ENCODE measurements around the gene PRX. TPM values are rescaled to one million over a fixed set of nuclear protein-coding genes. Genes with fewer than 3 reads are reported as not detected.
"Not testable (repeated sequence)": the region's sequence is repeated elsewhere in the genome, so short reads cannot be mapped to it uniquely, and the experiment has no call there.

The PRX gene
- total RNA-seq, 1 experiment from 2014 or later = 5.6 TPM

DNA sequence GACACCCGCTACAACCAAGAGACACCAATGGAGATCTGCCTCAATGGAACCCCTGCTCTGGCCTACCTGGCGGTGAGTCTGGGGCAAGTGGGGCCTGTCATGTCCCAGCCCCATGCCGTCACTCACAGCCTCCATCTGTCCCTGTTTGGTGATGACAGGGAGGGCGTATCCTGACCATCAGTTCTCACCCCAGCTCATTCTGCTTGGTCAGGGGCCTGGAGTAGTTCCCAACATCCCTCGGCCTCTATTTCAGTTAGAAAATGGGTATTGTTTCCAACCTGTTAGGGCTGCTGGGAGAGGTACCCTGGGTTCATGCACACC, 41.4 kb downstream of the PRX start:
- in situ Hi-C loops (cut with HindIII; ENCODE audit: low sequenced_read_pairs) = no loop called here

DNA sequence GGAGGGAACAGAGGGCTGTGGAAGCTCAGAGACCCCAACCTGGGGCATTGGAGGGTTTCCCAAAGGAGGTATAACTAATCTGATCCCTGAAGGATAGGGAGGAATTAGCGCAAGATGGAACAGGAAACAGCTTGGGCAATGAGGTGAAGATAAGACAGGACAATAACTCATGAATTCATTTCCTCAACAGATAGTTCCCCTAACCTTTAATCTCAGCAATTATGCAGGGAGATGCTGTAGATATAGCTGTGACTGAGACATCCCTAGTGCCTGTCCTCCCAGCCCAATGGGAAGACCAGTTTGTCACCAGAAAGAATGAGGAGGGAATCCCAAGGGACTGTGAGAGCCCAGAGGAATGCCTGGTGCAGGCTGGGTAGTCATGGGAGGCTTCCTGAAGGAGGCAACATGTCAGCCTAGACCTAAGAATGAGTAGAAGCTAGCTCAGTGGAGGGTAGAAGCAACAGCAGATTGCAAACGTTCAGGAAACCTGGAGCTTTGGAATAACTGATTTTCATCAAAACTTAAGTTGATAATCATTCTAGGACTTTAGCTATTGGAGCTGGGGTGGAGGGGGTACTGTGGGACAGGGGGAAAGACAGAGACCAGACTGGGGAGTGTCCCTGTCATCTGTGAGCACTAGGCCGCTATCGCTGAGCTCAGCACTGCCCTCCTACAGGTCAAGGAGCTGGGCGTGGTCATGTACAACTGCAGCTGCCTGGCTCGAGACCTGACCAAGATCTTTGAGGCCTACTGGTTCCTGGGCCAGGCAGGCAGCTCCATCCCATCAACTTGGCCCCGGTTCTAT, 42.0 kb downstream of the PRX start:
- no peak for DNase-seq (ENCODE audit: low spot score)
- in situ Hi-C loops (cut with HindIII; ENCODE audit: low sequenced_read_pairs) = no loop called here

More for the DNA sequence above, 41.4 kb downstream of the PRX start:
- no peak for DNase-seq (ENCODE audit: low spot score)

DNA sequence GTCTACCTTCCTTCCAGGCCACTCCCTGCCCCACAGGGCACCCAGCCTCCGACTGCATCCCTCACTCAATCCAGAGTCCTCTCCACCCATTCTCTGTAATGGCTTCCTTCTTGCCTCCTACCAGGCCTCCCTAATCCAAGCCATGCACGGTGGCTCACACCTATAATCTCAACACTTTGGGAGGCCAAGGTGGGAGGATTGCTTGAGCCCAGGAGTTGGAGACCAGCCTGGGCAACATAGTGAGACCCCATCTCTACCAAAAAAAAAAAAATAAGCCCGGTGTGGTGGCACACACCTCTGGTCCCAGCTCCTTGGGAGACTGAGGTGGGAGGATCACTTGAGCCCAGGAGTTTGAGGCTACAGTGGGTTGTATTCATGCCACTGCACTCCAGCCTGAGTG, 42.9 kb downstream of the PRX start:
- DNase-seq (ENCODE audit: low spot score); in situ Hi-C loops (cut with HindIII; ENCODE audit: low sequenced_read_pairs): not testable (repeated sequence)

DNA sequence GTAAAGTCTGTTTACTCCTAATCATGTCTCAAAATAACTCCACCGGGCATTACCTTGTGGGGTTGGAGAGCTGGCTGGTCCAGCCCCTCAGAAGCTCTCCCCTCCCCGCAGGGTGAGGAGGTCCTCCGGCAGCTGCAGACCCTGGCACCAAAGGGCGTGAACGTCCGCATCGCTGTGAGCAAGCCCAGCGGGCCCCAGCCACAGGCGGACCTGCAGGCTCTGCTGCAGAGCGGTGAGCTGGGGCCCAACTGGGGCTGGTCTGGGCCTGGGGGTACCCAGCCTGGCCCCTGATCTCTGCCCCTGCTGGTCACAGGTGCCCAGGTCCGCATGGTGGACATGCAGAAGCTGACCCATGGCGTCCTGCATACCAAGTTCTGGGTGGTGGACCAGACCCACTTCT, 43.4 kb downstream of the PRX start:
- in situ Hi-C loops (cut with HindIII; ENCODE audit: low sequenced_read_pairs) = no loop called here
- DNase-seq (ENCODE audit: low spot score) = no peak

DNA sequence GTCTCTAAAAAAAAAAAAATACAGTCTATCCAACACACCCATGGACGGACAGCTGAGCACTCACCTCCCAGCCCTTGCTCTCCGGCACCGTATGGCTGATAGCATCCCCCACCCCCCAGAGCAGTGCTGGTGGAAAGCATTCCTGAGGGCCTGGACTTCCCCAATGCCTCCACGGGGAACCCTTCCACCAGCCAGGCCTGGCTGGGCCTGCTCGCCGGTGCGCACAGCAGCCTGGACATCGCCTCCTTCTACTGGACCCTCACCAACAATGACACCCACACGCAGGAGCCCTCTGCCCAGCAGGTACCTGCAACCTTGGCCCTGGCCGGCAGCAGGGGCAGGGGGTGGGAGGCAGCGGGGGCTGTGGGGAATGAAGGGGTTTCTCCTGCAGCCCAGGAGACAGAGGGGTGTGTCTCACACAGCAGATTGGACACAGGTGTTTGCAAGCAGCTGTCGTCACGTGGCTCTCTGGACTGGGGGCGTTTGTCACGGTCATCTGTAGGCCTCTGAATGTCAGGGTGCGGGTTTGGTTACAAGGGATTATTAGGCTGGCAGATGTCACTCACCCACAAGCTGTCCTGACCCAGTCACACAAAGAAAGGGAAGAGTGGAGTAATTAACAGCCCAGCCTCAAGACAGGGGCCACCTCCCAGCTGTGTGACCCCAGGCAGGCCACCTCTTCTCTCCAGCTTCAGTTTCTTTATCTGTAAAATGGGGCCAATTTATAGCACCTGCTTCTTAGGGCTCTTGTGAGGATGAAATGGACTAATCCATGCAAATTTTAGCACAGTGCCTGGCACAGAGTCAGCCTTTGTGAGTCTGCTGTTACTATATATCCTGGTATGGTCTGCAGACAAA, 45.4 kb downstream of the PRX start:
- DNase-seq (ENCODE audit: low spot score) = no peak
- in situ Hi-C loops (cut with HindIII; ENCODE audit: low sequenced_read_pairs) = no loop called here

DNA sequence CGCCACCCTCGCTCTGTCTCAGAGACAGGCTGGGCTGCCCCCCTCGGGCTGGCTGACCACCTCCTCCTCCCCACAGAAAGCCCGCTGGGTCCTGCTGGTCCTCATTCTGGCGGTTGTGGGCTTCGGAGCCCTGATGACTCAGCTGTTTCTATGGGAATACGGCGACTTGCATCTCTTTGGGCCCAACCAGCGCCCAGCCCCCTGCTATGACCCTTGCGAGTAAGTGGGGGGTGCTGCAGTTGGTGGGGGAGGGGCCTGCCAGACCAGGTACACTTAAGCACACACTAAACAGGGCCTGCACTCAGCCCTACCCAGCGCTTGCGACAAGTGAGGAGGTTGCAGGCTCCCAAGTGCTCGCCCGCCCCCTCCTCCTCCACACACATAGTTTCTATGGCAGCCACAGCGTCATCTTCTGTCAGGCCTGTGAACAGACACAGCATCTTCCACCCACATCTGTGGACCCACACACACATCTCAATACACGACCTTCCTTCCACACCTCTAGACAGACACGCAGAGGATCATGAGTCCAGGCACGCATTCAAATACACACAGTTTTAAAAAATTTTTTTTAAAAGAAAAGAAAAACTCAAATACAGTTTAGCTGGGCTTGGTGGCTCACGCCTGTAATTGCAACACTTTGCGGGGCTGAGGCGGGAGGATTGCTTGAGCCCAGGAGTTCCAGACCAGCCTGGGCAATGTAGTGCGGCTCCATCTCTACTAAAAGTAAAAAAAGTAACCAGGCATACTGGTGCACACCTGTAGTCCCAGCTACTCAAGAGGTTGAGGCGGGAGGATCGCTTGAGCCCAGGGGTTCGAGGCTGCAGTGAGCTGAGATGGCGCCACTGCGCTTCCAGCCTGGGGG, 46.2 kb downstream of the PRX start:
- in situ Hi-C loops (cut with HindIII; ENCODE audit: low sequenced_read_pairs) = no loop called here
- no peak for DNase-seq (ENCODE audit: low spot score)

DNA sequence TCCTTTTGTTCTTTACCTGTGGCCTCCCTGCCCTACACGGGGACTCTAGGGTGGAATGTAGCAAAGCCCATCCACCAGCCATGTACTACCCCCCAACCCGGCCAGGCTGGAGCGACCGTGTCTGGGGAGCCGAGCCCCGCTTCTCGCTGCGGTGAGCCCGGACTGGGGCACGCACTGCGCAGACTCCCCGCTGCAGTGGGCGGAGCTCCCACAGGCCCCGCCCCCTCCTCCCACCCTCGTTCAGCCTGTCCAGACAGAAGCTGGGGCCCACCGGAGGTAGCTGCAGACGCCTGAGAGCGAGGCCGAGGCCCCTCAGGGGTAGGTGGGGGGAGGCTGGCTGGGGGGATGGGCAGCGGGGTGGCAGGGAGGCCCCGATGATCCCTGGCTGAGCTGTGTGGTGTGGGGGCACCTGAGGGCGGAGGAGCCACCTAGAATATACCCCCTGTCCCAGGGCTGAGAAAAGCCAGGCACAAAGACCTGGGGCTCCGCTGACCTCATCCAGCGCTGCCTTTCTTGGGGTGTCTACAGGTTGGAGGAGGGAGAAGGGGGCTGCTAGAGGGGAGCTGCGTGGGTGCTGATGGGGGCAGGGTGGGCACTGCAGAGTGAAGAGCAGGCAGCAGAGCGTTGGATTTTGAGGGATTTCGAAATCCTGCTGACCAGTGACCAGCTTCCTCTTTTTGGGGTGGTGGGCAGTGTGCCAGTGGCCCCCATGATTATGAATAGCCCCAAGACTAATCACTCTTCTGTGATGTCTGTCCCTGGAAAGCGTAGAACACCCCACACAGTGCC, 47.4 kb downstream of the PRX start:
- in situ Hi-C loops (cut with HindIII; ENCODE audit: low sequenced_read_pairs) = no loop called here
- peak; percentile 82 for DNase-seq (ENCODE audit: low spot score)

DNA sequence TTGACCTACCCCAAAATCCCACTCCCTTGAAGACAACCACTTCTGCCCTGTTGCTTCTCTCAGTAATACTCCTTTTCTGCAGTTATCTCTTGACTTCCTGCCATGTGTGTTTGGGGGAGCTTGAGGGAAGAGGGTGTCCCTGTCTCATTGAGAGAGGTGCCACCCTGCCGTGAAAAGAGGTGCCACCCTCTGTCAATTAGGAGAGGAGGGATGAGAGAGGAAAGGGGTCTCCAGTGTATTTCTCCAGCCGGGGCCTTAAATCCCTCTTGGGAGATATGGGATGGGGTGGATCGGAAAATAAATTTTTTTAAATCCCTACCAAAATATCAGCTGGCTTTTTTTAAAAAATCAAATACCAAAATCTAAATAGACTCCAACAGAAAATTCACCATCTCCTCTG, 48.2 kb downstream of the PRX start:
- DNase-seq (ENCODE audit: low spot score) = no peak
- in situ Hi-C loops (cut with HindIII; ENCODE audit: low sequenced_read_pairs) = no loop called here

DNA sequence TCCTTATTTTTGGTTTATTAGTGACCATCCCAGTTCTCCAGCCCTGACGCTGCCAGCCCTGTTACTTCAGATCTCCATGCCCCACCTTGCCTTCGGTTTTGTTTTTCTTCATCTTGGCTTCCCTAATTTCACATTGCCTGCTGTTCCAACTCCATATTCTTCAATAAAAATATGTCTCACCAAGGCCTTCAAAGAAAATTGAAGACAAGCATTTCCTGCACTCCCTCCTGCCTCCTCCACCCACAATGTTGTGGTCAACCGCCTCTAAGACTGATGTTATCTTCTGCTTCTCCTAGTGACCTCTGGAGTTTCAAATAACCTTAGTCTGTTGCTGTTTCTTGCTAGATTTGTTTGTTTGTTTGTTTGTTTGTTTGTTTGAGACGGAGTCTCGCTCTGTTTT, 50.1 kb downstream of the PRX start:
- in situ Hi-C loops (cut with HindIII; ENCODE audit: low sequenced_read_pairs) = no loop called here
- no peak for DNase-seq (ENCODE audit: low spot score)

DNA sequence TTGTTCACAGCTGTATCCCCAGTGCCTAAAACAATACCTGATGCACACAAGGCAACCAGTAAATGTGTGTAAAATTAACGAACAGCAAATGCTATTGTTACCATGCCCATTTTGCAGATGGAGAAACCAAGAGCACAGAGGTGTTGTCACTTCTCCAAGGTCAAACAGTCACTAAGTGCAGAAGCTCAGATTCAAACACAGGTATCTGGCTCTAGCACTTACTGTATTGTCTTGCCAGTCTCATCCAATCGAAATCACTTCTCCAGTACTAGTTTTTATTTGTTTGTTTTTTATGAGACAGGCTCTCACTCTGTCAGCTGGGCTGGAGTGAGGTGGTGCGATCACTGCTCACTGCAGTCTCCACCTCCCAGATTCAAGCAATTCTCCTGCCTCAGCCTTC, 51.0 kb downstream of the PRX start:
- in situ Hi-C loops (cut with HindIII; ENCODE audit: low sequenced_read_pairs) = no loop called here
- DNase-seq (ENCODE audit: low spot score) = no peak

DNA sequence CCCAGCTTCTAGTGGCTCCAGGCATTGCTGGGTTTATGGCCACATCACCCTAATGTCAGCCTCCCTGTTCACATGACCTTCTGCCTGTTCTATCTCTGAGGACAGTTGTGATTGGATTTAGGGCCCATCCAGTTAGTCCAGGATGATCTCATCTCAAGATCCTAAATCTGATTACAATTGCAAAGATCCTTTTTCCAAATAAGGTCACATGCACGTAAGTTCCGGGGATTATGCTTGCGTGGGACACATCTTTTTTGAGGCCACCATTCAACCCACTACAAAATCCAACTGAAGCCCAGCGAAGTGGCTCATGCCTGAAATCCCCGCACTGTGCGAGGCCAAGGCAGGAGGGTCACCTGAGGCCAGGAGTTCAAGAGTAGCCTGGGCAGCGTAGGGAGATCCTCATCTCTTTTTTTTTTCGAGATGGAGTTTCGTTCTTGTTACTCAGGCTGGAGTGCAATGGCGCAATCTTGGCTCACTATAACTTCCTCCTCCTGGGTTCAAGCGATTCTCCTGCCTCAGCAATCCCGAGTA, 52.4 kb downstream of the PRX start:
- DNase-seq (ENCODE audit: low spot score) = no peak
- in situ Hi-C loops (cut with HindIII; ENCODE audit: low sequenced_read_pairs) = no loop called here

DNA sequence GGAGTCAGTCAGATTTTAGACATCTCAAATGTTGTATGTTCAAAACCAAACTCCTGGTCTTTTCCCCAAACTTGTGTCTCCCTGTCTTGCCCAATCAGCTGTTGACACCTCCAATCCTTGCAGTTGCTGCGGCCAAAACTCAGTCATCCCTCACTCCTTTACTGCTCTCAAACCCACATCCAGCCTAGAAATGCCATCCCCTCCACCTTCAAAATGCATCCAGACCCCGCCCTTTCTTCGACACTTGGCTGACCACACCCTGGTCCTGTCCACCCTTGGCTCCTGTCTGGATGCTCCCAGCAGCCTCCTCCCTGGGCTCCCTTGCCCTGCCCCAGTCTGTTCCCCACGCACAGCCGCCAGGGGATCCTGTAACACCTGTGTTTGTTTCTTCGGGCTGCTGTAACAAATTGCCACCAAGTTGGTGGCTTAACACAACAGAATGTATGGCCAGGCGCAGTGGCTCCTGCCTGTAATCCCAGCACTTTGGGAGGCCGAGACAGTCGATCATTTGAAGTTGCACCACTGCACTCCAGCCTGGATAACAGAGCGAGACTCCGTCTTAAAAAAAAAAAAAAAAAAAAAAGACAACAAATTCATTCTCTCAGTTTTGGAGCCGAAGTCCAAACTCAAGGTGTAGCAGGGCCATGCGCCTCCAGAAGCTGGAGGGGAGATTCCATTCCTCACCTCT, 53.0 kb downstream of the PRX start:
- in situ Hi-C loops (cut with HindIII; ENCODE audit: low sequenced_read_pairs) = no loop called here
- no peak for DNase-seq (ENCODE audit: low spot score)

DNA sequence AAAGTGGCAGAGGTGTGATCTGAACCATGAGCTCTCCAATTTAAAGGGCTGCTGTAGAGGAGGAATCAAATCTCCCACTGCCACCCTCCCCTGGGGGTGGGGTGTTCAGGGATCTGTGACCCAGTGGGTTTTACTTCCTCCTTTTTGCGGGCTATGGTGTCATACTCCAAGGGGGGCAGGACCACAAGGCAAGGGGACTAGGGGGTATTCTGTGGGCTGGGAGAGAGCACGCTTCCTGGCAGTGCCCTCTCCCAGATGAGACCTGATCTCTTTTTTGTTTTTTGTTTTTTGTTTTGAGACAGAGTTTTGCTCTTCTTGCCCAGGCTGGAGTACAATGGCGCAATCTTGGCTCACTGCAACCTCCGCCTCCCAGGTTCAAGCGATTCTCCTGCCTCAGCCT, 54.4 kb downstream of the PRX start:
- in situ Hi-C loops (cut with HindIII; ENCODE audit: low sequenced_read_pairs) = no loop called here
- DNase-seq (ENCODE audit: low spot score) = no peak

DNA sequence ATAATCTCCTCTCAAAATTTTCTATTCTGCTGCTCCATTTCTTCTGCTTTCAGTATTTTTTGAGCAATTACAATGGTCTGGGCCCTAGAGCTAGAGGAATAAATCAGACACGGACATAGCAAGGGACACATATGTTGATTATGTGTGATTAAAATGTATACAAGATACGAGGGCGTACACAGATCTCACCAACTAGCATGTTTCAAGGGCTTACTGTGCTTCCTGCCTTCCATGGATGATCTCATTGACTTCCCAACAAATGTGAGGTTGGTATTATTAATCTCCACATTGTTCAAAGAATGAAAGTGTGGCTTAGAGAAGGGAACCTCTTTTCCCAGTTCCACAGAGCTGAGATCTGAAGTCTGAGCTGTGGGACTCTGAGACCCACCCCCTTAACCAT, 55.5 kb downstream of the PRX start:
- DNase-seq (ENCODE audit: low spot score) = no peak
- in situ Hi-C loops (cut with HindIII; ENCODE audit: low sequenced_read_pairs) = no loop called here

DNA sequence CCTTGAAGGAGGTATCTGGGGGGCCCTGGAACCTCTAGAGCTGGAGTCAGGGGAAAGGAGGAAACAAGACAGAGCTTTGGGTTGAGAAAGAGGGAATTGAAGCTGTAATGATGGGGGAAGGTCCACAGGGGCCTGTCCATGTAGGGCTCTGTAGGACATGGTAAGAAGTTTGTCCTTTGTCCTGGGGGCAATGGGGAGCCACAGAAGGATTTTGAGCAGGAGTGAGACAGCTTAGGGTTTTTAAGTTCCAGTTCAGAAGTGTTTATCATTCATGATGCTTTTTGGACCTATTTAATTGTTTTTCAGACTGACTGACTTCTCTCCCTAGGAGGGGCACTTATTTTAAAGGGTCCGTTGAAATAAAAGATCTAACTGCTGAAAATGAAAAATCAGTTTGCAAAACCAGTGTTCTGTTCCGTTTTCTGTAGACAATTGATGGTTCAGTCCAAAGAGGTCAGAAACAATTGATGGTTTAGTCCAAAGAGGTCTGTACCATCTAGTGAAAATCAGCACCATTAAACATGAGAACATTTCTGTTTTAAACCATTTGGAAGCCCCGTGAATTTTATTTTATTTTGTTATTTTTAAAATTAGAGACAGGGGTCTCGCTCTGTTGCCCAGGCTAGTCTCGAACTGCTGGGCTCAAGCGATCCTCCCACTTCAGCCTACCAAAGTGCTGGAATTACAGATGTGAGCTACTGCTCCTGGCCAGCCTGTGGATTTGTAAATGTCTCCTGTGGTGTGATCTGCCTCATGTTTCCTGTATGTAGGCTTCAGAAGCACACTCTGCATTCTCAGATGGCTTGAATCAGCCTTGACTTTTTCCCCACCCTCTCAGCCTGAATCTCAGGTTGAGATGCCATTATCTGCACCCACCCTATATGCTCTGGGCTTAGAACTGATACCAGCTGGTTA, 56.2 kb downstream of the PRX start:
- no peak for DNase-seq (ENCODE audit: low spot score)
- in situ Hi-C loops (cut with HindIII; ENCODE audit: low sequenced_read_pairs) = no loop called here

DNA sequence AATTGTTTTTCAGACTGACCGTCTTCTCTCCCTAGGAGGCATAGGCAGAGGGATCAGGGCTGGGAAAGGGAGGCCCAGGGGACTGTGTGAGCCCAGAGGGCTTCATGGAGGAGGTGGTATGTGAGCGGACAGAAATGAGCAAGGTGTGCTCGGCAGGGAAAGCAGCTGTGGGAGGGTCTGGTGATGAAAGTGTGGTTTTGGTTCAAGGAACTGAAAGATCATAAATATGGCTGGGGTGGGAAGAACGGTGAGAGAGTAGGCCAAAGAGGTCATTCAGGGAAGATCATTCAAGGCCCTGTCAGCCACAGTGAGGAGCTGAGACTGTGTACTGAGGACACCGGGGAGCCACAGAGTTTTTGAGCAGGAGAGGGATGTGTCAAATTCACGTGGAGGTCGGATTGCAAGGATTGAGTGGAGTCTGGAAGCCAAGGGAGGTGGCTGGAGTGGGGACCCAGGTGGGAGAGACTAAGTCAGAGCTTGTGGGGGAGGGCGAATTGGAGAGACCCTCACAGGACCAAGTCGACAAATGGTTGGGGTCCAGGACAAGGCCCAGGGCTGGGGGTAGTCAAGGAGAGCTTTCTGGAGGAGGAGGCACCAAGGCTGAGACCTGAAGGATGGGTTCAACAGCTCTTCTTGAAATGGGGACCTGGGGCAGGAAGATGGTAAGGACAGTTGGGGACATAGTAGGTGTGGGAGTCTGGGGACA, 57.0 kb downstream of the PRX start:
- no peak for DNase-seq (ENCODE audit: low spot score)
- in situ Hi-C loops (cut with HindIII; ENCODE audit: low sequenced_read_pairs) = no loop called here

Data from G401 (cell line).